Measurements from ENCODE around the gene ARHGAP26.

DNA sequence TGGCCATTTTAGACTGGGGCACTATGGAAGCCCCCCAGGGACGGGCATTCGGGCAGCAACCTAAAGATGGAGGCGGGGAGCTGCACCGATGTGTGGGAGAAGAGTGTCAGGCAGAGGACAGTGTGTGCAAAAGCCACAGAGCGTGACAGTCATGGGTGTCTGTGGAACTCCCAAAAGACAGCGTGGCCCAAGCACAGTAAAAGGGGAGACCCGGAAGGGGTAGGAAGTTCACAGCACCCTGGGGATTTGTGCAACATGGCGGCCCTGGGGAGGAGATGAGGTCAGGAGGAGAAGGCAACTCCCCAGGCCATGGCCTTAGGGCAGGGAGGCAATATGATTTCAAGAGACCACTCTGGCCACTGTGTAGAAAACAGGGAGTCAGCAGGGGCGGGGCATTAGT, 45.4 kb upstream of the ARHGAP26 start:
- TF ChIP-seq EZH2phosphoT487 (IDR thresholded peaks at IDR 0.05; ENCODE audit: borderline replicate concordance, low read length), result no peak
- TF ChIP-seq, protein P1, sequence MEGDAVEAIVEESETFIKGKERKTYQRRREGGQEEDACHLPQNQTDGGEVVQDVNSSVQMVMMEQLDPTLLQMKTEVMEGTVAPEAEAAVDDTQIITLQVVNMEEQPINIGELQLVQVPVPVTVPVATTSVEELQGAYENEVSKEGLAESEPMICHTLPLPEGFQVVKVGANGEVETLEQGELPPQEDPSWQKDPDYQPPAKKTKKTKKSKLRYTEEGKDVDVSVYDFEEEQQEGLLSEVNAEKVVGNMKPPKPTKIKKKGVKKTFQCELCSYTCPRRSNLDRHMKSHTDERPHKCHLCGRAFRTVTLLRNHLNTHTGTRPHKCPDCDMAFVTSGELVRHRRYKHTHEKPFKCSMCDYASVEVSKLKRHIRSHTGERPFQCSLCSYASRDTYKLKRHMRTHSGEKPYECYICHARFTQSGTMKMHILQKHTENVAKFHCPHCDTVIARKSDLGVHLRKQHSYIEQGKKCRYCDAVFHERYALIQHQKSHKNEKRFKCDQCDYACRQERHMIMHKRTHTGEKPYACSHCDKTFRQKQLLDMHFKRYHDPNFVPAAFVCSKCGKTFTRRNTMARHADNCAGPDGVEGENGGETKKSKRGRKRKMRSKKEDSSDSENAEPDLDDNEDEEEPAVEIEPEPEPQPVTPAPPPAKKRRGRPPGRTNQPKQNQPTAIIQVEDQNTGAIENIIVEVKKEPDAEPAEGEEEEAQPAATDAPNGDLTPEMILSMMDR (IDR thresholded peaks at IDR 0.05; ENCODE audit: low read depth, low read length, poor library complexity, severe bottlenecking), result no peak

Data from DOHH2 (cell line).